Endothelial cell of umbilical vein (primary cell): ENCODE measurements around the gene RAP1GAP2. TPM values are rescaled to one million over a fixed set of nuclear protein-coding genes. Genes with fewer than 3 reads are reported as not detected.

Source experiments
- BruUV-seq: library from RNA; stranded (reverse); fragments of 400-500 nt; replicated peaks from 2 replicates; lab custom pipeline; 2021; lab: Mats Ljungman, UMichigan
- CTCF ChIA-PET: fragments of 300-600, 350-600 bp; sonication (Branson Sonifier 250); formaldehyde crosslinking; loops from one replicate; lab custom pipeline; 2021; ENCODE audit warnings: antibody characterized with exemption, inconsistent platforms; lab: Charles Lee
- POLR2A ChIA-PET: fragments of 300-600, 350-600 bp; sonication (Branson Sonifier 250); formaldehyde crosslinking; loops from one replicate; lab custom pipeline; 2021; ENCODE audit warnings: antibody characterized with exemption, inconsistent platforms; lab: Charles Lee
- DNase-seq: peaks from one replicate; pipeline ENCODE4 v3.0.0-alpha.2; 2011; ENCODE audit warnings: low read depth, low spot score
- FAIRE-seq: peaks from 2 replicates; lab custom pipeline; 2011; peaks lifted over from hg19 to GRCh38; lab: Jason Lieb, UNC
- H2AFZ ChIP-seq: 2 replicates; pipeline ENCODE4 v1.6.0; 2012; ENCODE audit warnings: low read depth, low read length, control low read depth, inconsistent platforms
- H3K27ac ChIP-seq: 2 replicates; pipeline ENCODE4 v1.5.1; 2011; ENCODE audit warnings: low read depth, mild to moderate bottlenecking, control low read depth, low read length, moderate library complexity; ENCODE audit not compliant: insufficient read depth
- H3K27me3 ChIP-seq, 2 experiments: 2 replicates each; pipeline versions ENCODE4 v1.6.0 to v1.6.1; 2011; ENCODE audit warnings: low read length in 2 of 2, mixed read lengths in 1 of 2; ENCODE audit not compliant: control insufficient read depth in 2 of 2, insufficient read depth in 2 of 2
- H3K36me3 ChIP-seq, 2 experiments: 2 replicates in 1 of 2; 3 replicates in 1 of 2; pipeline ENCODE4 v1.5.1; 2011; ENCODE audit warnings: low read length in 2 of 2, mild to moderate bottlenecking in 1 of 2, moderate library complexity in 1 of 2; ENCODE audit not compliant: control insufficient read depth in 2 of 2, insufficient read depth in 2 of 2; ENCODE audit errors: extremely low read depth in 1 of 2
- H3K4me1 ChIP-seq: 3 replicates; pipeline ENCODE4 v1.5.1; 2011; ENCODE audit warnings: mild to moderate bottlenecking, low read length; ENCODE audit not compliant: control insufficient read depth, insufficient read depth; ENCODE audit errors: extremely low read depth
- H3K4me2 ChIP-seq: 2 replicates; pipeline ENCODE4 v1.6.1; 2011; ENCODE audit warnings: low read length, control low read depth, mixed read lengths; ENCODE audit not compliant: insufficient read depth
- H3K4me3 ChIP-seq, 3 experiments: fragments of 200-600 bp in 1 of 3; sonication (generic), shearing (Covaris generic) in 1 of 3; replicated peaks in 1 of 3; 2 replicates each; pipeline ENCODE4 v1.5.1; 2011 to 2016; ENCODE audit warnings: control low read depth in 3 of 3, low read length in 3 of 3, mild to moderate bottlenecking in 2 of 3, inconsistent platforms in 1 of 3, low read depth in 1 of 3, moderate library complexity in 1 of 3; ENCODE audit not compliant: insufficient read depth in 1 of 3
- H3K79me2 ChIP-seq: 2 replicates; pipeline ENCODE4 v1.6.0; 2012; ENCODE audit warnings: low read length, inconsistent platforms; ENCODE audit not compliant: control insufficient read depth, insufficient read depth
- H3K9ac ChIP-seq: replicated peaks from 2 replicates; pipeline ENCODE3; 2011; ENCODE audit warnings: low read length, control low read depth; ENCODE audit not compliant: insufficient read depth; ENCODE audit errors: extremely low read depth
- H3K9me1 ChIP-seq: replicated peaks from 3 replicates; pipeline ENCODE4 v1.6.0; 2011; ENCODE audit warnings: mild to moderate bottlenecking, low read length; ENCODE audit not compliant: control insufficient read depth, insufficient read depth; ENCODE audit errors: extremely low read depth
- H3K9me3 ChIP-seq: replicated peaks from 2 replicates; pipeline ENCODE4 v1.5.1; 2012; ENCODE audit warnings: low read length, inconsistent platforms; ENCODE audit not compliant: control insufficient read depth, insufficient read depth
- H4K20me1 ChIP-seq: replicated peaks from 2 replicates; pipeline ENCODE3; 2011; ENCODE audit warnings: mild to moderate bottlenecking, low read length; ENCODE audit not compliant: control insufficient read depth, insufficient read depth; ENCODE audit errors: extremely low read depth
- EZH2 ChIP-seq: IDR thresholded peaks from 2 replicates; pipeline ENCODE4 v1.6.1; 2012; ENCODE audit warnings: borderline replicate concordance, low read depth, mild to moderate bottlenecking, moderate library complexity, low read length, inconsistent platforms; ENCODE audit not compliant: severe bottlenecking
- FOS ChIP-seq: IDR thresholded peaks from 2 replicates; pipeline ENCODE4 v1.6.1; 2011; ENCODE audit warnings: mild to moderate bottlenecking, low read length, moderate library complexity, borderline replicate concordance; ENCODE audit not compliant: insufficient read depth
- GATA2 ChIP-seq: IDR thresholded peaks from 2 replicates; pipeline ENCODE4 v1.7.0; 2011; ENCODE audit warnings: low read depth, mild to moderate bottlenecking, moderate library complexity, mixed read lengths, low read length; ENCODE audit not compliant: insufficient read length, insufficient read depth
- JUN ChIP-seq: IDR thresholded peaks from 2 replicates; pipeline ENCODE4 v1.6.1; 2011; ENCODE audit warnings: borderline replicate concordance, low read depth; ENCODE audit not compliant: insufficient read length, insufficient read depth
- MYC ChIP-seq: IDR thresholded peaks from one replicate; pipeline ENCODE4 v1.6.1; 2011; ENCODE audit warnings: mild to moderate bottlenecking, low read depth, low read length
- POLR2A ChIP-seq: IDR thresholded peaks from 2 replicates; pipeline ENCODE4 v1.6.1; 2012; ENCODE audit warnings: low read depth, mild to moderate bottlenecking, control low read depth, low read length
- POLR2AphosphoS5 ChIP-seq: IDR thresholded peaks from 2 replicates; pipeline ENCODE4 v1.6.1; 2012; ENCODE audit warnings: low read depth, mild to moderate bottlenecking, control low read depth, low read length, moderate library complexity; ENCODE audit not compliant: insufficient read depth
- dilution Hi-C: fragments of 300-500 bp; cut with MboI; formaldehyde crosslinking; loops from one replicate; pipeline ENCODE4 v1.15.0; 2019; ENCODE audit warnings: low sequenced_read_pairs; ENCODE audit not compliant: extremely low pct_ligation_motif_present
- intact Hi-C: fragments of 100-400 bp; cut with micrococcal nuclease; formaldehyde crosslinking; loops from one replicate; pipeline ENCODE4 v1.10.0; 2022
- polyA plus RNA-seq, 4 experiments: library from polyadenylated mRNA; depleted of rRNA in 3 of 4; stranded (reverse) in 3 of 4; unstranded in 1 of 4; fragments of >200 nt; gene quantifications; 2 replicates each; pipeline versions ENCODE4 v1.2.1 to v1.2.3, GENCODE V29; 2011 to 2012; ENCODE audit warnings: missing spikeins in 1 of 4
- total RNA-seq: library from RNA; stranded (reverse); gene quantifications from 2 replicates; pipeline ENCODE4 v1.2.3, GENCODE V29; 2021
- TF ChIP-seq, protein P1 (sequence below), 2 donors: IDR thresholded peaks; 1 replicate in 1 of 2; 2 replicates in 1 of 2; pipeline ENCODE4 v1.5.1; 2011; ENCODE audit warnings: low read length in 2 of 2, mild to moderate bottlenecking in 2 of 2, moderate library complexity in 2 of 2, control low read depth in 1 of 2, inconsistent platforms in 1 of 2, low read depth in 1 of 2; ENCODE audit not compliant: insufficient read depth in 1 of 2; ENCODE audit errors: extremely low read depth in 1 of 2
- TF ChIP-seq, protein P2 (sequence below): IDR thresholded peaks from 2 replicates; pipeline ENCODE4 v1.6.1; 2011; ENCODE audit not compliant: insufficient read depth, insufficient read length

Gene RAP1GAP2
- total and polyA plus RNA-seq, 2 donors (not counting 3 experiments of a cell fraction or from before 2014, with no cell fraction given): 1.4 to 3.6 TPM

DNA sequence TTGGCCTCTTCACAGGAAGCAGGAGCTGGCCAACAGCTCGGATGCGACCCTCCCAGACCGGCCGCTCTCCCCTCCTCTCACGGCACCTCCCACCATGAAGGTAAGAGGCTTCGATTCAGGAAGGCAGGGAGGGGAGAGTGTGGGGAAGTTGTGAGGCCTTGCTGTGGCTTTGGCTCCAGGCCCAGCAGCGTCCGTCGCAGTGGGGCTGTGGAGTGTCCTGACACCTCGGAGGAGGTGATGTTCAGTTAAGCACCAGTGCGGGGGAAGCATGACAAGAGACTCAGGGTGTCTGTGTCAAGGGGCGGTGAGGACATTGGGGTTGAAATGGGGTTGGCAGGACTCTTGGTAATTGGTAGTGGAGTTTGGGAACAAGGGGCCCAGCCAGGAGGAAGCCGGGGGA, 109.0 kb downstream of the RAP1GAP2 start:
- CTCF ChIA-PET: no interaction called here
- Histone ChIP-seq H3K4me1 (no peaks in the 10 kb centered on the region), H3K4me3 (no peak overlapping the region), H3K9me1 (no peaks in the 10 kb centered on the region), H3K9me3 (no peaks in the 10 kb centered on the region), H3K27me3 (no peaks in the 10 kb centered on the region), H4K20me1 (no peaks in the 10 kb centered on the region), H3K4me2 (no peak overlapping the region), H3K27ac (no peak overlapping the region), H3K36me3 (no peaks in the 10 kb centered on the region), H3K79me2 (no peaks in the 10 kb centered on the region), H2AFZ (no peak overlapping the region), H3K9ac (no peak overlapping the region)
- no peak for FAIRE-seq
- no peak for TF ChIP-seq MYC
- TF ChIP-seq FOS: no peak
- dilution Hi-C loops (no loop called here), intact Hi-C loops (no loop called here)
- no TSS peak for BruUV-seq
- DNase-seq: no peak
- POLR2A ChIA-PET: no interaction called here

DNA sequence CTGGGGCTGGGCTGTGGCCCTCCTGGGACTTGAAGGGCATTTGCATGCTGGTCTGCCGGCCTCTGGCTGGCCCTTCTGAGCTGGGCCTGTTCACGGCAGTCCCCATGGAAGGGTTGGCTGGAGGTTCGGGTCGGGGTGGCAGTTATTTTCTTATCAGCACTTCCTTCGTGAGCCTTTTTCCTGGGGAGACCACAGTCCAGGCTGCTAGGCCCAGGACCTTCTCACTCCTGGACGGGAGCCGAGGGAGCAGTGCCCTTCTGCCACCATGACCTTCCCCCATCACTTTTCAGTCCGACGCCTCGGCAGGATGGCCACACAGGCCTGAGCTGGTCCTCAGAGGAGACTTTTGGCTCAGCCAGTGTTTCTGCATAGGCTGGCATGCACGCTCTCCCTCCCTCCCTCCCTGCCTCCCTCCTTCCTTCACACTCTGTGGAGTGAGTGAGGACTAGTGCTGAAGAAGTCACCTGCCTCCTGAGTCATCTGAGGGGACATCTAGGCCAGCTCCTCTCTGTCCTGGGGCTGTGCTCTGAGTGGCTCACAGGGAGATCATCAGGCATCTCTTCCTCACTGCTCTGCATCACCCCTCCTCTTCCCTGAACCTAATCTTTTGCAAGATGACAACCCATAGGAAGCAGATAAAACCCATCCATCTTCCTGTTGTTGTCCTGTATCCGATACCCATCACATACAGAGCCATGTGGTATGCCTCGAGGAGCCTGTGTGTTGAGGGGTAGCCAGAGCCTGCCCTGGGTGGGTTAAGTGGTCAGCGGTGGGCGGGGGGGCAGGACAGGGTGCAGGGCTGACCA, 109.7 kb downstream of the RAP1GAP2 start:
- dilution Hi-C loops: no loop called here
- intact Hi-C loops: no loop called here

More for the DNA sequence above, 109.7 kb downstream of the RAP1GAP2 start:
- FAIRE-seq (no peak), DNase-seq (no peak)
- POLR2A ChIA-PET: no interaction called here
- Histone ChIP-seq H3K79me2 (no peaks in the 10 kb centered on the region), H3K9me3 (no peaks in the 10 kb centered on the region), H4K20me1 (no peaks in the 10 kb centered on the region), H2AFZ (no peak overlapping the region), H3K27ac (no peak overlapping the region), H3K4me3 (no peak overlapping the region), H3K4me2 (no peak overlapping the region), H3K4me1 (no peaks in the 10 kb centered on the region), H3K9me1 (no peaks in the 10 kb centered on the region), H3K9ac (no peak overlapping the region), H3K36me3 (no peaks in the 10 kb centered on the region), H3K27me3 (no peaks in the 10 kb centered on the region)
- no TSS peak for BruUV-seq
- CTCF ChIA-PET: no interaction called here
- TF ChIP-seq POLR2AphosphoS5 (no peak), MYC (no peak), EZH2 (no peak), POLR2A (no peak), JUN (no peak), GATA2 (no peak)
- TF ChIP-seq, protein P1, sequence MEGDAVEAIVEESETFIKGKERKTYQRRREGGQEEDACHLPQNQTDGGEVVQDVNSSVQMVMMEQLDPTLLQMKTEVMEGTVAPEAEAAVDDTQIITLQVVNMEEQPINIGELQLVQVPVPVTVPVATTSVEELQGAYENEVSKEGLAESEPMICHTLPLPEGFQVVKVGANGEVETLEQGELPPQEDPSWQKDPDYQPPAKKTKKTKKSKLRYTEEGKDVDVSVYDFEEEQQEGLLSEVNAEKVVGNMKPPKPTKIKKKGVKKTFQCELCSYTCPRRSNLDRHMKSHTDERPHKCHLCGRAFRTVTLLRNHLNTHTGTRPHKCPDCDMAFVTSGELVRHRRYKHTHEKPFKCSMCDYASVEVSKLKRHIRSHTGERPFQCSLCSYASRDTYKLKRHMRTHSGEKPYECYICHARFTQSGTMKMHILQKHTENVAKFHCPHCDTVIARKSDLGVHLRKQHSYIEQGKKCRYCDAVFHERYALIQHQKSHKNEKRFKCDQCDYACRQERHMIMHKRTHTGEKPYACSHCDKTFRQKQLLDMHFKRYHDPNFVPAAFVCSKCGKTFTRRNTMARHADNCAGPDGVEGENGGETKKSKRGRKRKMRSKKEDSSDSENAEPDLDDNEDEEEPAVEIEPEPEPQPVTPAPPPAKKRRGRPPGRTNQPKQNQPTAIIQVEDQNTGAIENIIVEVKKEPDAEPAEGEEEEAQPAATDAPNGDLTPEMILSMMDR (IDR thresholded peaks at IDR 0.05; ENCODE audit: extremely low read depth in 1 of 2, insufficient read depth in 1 of 2, low read depth in 1 of 2, low read length in 2 of 2): no peak
- TF ChIP-seq, protein P2, sequence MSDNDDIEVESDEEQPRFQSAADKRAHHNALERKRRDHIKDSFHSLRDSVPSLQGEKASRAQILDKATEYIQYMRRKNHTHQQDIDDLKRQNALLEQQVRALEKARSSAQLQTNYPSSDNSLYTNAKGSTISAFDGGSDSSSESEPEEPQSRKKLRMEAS: no peak
